ENCODE measurements around the gene PNPLA2. TPM values are rescaled to one million over a fixed set of nuclear protein-coding genes. Genes with fewer than 3 reads are reported as not detected.
A peak's percentile ranks its signal among the peaks of the same experiment; 100 is the strongest.

PNPLA2 gene
- total and polyA plus RNA-seq, 4 experiments from 2014 or later: 12.2 to 201 (median 118) TPM

DNA sequence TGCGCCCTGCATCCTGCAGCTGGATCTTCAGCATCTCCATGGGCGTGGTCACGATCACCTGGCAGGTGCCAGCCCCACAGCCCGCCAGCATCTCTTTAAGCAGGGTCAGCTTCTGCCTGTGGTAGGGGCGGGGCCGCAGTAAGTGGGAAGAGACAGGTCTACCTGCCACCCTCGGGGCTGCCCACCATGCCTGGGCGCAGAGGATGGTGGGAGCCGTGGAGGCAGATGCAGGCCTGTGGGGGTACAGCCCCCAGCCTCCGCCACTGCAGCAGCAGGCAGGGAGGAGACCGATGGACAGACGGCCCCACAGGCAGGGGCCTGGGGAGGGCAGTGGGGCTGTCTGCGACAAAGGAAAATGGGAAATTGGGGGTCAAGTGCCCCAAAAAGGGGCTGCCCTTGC is 25.8 kb upstream of the PNPLA2 start:
- H3K4me1 Mint-ChIP-seq: peaks cover 5 to 19% (median 10%) of the 10 kb centered on the region in 4 donors
- DNase-seq: no peak
- no peaks in the 10 kb centered on the region for H3K9me3 ChIP-seq (ENCODE audit: control insufficient read depth in 1 of 2, low read length in 2 of 2)
- H3K4me1 ChIP-seq (ENCODE audit: insufficient read depth, low read length): peaks cover 32% of the 10 kb centered on the region
- ChIA-PET CTCF (ENCODE audit: partially characterized antibody) (interaction anchor here (1.5 kb wide), 1 partner anchor 10 kb away, joined by 6 read pairs; no protein-coding TSS in a partner anchor), POLR2A (ENCODE audit: partially characterized antibody) (interaction anchor here (1.2 kb wide), 1 partner anchor 15 kb away, joined by 5 read pairs; no protein-coding TSS in a partner anchor)
- H3K27me3 ChIP-seq (ENCODE audit: insufficient read depth, low read length): peaks cover 4% of the 10 kb centered on the region
- no peak overlapping the region for H3K27ac ChIP-seq (ENCODE audit: low read depth, low read length)
- intact Hi-C loops (cut with micrococcal nuclease): no loop called here
- peaks cover 12% of the 10 kb centered on the region for H3K36me3 ChIP-seq (ENCODE audit: insufficient read depth, low read length)
- H3K36me3 Mint-ChIP-seq: peaks cover 0 to 13% of the 10 kb centered on the region in 2 donors
- no peak overlapping the region for H3K27ac Mint-ChIP-seq
- no peak overlapping the region for H3K4me3 Mint-ChIP-seq
- H3K4me3 ChIP-seq (ENCODE audit: low read length in 2 of 2): no peak overlapping the region
- no peaks in the 10 kb centered on the region for H3K27me3 Mint-ChIP-seq
- peaks cover 0 to 1% (median 0%) of the 10 kb centered on the region in 8 donors for H3K9me3 Mint-ChIP-seq

DNA sequence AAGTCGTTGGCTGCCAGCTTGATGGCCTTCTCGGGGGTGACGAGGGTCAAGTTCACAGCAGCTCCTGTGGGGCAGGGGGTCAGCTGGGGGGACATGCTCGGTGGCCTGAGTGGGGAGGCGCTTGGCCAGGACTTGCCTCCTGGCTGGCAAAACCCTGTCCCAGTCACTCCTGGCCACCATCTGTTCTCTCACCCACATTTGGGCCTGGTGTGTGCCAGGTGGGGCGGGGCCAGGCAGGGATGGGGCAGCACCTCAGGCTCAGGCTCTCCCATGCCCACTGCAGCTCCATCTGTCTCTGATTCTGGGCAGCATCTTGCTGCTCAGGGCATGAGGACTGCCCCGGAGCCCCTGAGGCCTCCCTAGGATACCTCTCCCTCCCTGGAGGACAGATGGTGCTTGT is 25.2 kb upstream of the PNPLA2 start:
- H3K4me1 Mint-ChIP-seq: peaks cover 5 to 19% (median 10%) of the 10 kb centered on the region in 4 donors
- no peak for DNase-seq
- Histone ChIP-seq H3K36me3 (ENCODE audit: insufficient read depth, low read length) (peaks cover 12% of the 10 kb centered on the region), H3K27me3 (ENCODE audit: insufficient read depth, low read length) (peaks cover 4% of the 10 kb centered on the region), H3K4me1 (ENCODE audit: insufficient read depth, low read length) (peaks cover 34% of the 10 kb centered on the region), H3K4me3 (ENCODE audit: low read length in 2 of 2) (no peak overlapping the region), H3K27ac (ENCODE audit: low read depth, low read length) (no peak overlapping the region), H3K9me3 (ENCODE audit: control insufficient read depth in 1 of 2, low read length in 2 of 2) (no peaks in the 10 kb centered on the region)
- no peaks in the 10 kb centered on the region for H3K27me3 Mint-ChIP-seq
- H3K4me3 Mint-ChIP-seq: peak overlapping the region in 3 of 8 donors; percentile 9 to 50 (median 24)
- H3K9me3 Mint-ChIP-seq: peaks cover 0 to 1% (median 0%) of the 10 kb centered on the region in 8 donors
- H3K36me3 Mint-ChIP-seq: peaks cover 0 to 13% of the 10 kb centered on the region in 2 donors
- CTCF ChIA-PET (ENCODE audit: partially characterized antibody): interaction anchor here (1.5 kb wide), 1 partner anchor 10 kb away, joined by 6 read pairs; no protein-coding TSS in a partner anchor
- H3K27ac Mint-ChIP-seq: no peak overlapping the region
- POLR2A ChIA-PET (ENCODE audit: partially characterized antibody): interaction anchor here (1.2 to 1.6 kb wide), 4 partner anchors 10 to 18 kb away, joined by 3 to 5 read pairs (median 4); partner anchors contain the start of gene RPLP2
- intact Hi-C loops (cut with micrococcal nuclease): no loop called here

DNA sequence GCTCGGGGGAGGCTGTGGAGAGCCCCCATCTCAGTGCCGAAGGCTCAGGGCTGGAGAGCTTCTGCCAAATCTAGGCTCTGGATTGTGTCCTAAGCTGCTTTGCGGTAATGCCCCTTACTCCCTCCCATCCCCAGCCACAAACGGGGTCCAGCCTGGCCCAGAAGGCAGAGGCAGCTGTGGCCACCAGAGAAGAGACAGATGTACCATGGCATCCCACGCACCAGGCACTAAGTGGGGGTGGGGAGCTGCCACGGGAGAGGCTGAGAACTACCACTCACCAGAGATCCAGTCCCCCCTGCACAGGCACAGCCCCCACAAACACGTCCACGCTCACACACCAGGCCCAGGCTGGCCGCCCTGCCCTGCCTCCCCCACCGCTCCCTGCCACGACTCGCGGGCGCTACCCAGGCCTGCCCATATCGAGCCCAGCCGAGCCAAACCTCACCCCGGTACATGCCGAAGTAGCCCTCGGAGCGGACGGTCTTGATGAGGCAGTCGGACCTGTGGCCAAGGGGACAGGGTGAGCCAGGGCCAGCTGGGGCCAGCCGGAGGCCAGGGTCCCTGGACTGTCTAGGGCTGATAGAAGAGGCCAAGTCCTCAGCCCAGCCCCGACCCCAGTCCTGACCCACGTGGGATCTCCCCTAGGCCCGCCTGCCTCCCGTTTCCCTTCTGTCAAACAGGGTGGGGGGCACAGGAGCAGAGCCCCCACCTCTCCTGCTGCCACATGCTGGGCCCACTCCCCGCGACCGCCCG is 24.5 kb upstream of the PNPLA2 start:
- Mint-ChIP-seq H3K27ac (no peak overlapping the region), H3K9me3 (peaks cover 0 to 1% (median 0%) of the 10 kb centered on the region in 8 donors), H3K36me3 (peaks cover 0 to 13% of the 10 kb centered on the region in 2 donors), H3K4me3 (peak overlapping the region in 4 of 8 donors; percentile 10 to 45 (median 37)), H3K4me1 (peaks cover 5 to 19% (median 10%) of the 10 kb centered on the region in 4 donors), H3K27me3 (no peaks in the 10 kb centered on the region)
- intact Hi-C loops (cut with micrococcal nuclease): no loop called here
- no peaks in the 10 kb centered on the region for H3K9me3 ChIP-seq (ENCODE audit: control insufficient read depth in 1 of 2, low read length in 2 of 2)
- POLR2A ChIA-PET (ENCODE audit: partially characterized antibody): interaction anchor here (1.2 to 1.6 kb wide), 4 partner anchors 9 to 18 kb away, joined by 3 to 5 read pairs (median 4); partner anchors contain the start of gene RPLP2
- no peak overlapping the region for H3K27ac ChIP-seq (ENCODE audit: low read depth, low read length)
- CTCF ChIA-PET (ENCODE audit: partially characterized antibody): no interaction called here
- peaks cover 36% of the 10 kb centered on the region for H3K4me1 ChIP-seq (ENCODE audit: insufficient read depth, low read length)
- DNase-seq: no peak
- H3K36me3 ChIP-seq (ENCODE audit: insufficient read depth, low read length): peaks cover 12% of the 10 kb centered on the region
- peaks cover 4% of the 10 kb centered on the region for H3K27me3 ChIP-seq (ENCODE audit: insufficient read depth, low read length)
- H3K4me3 ChIP-seq (ENCODE audit: low read length in 2 of 2): no peak overlapping the region

DNA sequence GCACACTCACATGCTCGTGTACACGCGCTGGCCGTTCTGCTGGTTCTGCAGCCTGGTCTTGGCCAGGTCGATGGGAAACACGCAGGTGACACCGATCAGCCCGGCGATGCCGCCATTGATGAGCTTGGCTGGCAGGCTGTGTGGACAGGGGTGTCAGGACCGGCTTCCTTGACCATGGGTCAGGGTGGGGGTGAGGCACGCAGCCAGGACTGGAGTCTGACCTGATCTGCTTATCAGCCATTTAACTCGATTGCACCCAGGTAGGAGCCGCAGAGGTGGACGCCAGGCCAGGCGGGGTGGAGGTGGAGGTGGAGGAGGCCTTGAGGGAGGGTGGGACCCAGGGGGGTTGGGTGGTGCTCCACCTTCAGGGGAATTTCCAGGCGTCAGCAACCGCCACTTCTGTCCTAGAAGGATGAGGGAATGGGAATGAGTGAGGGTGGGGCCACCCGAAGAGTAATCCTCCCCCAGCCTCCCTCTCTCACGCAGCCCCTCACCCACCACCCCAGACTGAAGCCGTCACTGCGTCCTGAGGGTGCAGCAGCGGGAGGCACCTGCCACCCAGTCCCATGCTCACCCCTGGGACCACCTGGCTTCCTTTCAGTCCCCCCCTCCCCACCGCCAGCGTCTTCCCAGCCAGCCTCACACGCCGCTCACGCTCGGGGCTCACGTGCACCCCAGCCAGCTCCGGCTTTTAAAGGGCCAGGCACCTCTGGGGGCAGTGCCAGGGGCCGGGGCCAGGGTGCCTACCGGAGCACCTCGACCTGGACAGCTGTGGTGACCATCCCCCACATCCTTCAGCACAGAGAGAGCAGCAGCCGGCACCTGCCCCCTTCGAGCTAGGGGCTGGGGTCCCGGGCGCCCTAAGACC is 23.7 kb upstream of the PNPLA2 start:
- intact Hi-C loops (cut with micrococcal nuclease): loop anchor here (5.0 kb wide), 3 partner anchors 33 to 238 kb away; partner anchors contain the start of gene AP2A2

GRCh38 chr11:795634-796564 is 22.8 kb upstream of the PNPLA2 start:
- intact Hi-C loops (cut with micrococcal nuclease): loop anchor here (1.0 to 5.0 kb wide), 5 partner anchors 34 to 261 kb away; partner anchors contain the start of genes AP2A2 and HRAS
- CTCF ChIA-PET (ENCODE audit: partially characterized antibody): interaction anchor here (1.1 to 2.7 kb wide), 3 partner anchors 13 to 30 kb away, joined by 3 to 9 read pairs (median 4); partner anchors contain the start of gene PNPLA2
- H3K27me3 ChIP-seq (ENCODE audit: insufficient read depth, low read length): no peaks in the 10 kb centered on the region
- peaks cover 0 to 1% (median 0%) of the 10 kb centered on the region in 8 donors for H3K9me3 Mint-ChIP-seq
- H3K27ac Mint-ChIP-seq: peak overlapping the region; percentile 93 to 96 (median 94)
- peak overlapping the region; percentile 86 for H3K27ac ChIP-seq (ENCODE audit: low read depth, low read length)
- H3K4me1 Mint-ChIP-seq: peaks cover 5 to 19% (median 10%) of the 10 kb centered on the region in 4 donors
- peaks cover 12% of the 10 kb centered on the region for H3K36me3 ChIP-seq (ENCODE audit: insufficient read depth, low read length)
- H3K36me3 Mint-ChIP-seq: peaks cover 0 to 13% of the 10 kb centered on the region in 2 donors
- POLR2A ChIA-PET (ENCODE audit: partially characterized antibody): interaction anchor here (0.6 to 5.1 kb wide), 13 partner anchors 8 to 230 kb away, joined by 3 to 30 read pairs (median 6); partner anchors contain the start of genes DEAF1, GATD1, PHRF1 and PIDD1
- no peaks in the 10 kb centered on the region for H3K27me3 Mint-ChIP-seq
- H3K9me3 ChIP-seq (ENCODE audit: control insufficient read depth in 1 of 2, low read length in 2 of 2): no peaks in the 10 kb centered on the region
- peaks cover 32% of the 10 kb centered on the region for H3K4me1 ChIP-seq (ENCODE audit: insufficient read depth, low read length)
- peak; percentile 72 to 89 (median 76) for DNase-seq
- peak overlapping the region; percentile 86 to 97 (median 91) for H3K4me3 Mint-ChIP-seq
- H3K4me3 ChIP-seq (ENCODE audit: low read length in 2 of 2): peak overlapping the region; percentile 73 to 91

More for the DNA sequence above, 23.7 kb upstream of the PNPLA2 start:
- H3K36me3 ChIP-seq (ENCODE audit: insufficient read depth, low read length): peaks cover 12% of the 10 kb centered on the region
- Mint-ChIP-seq H3K9me3 (peaks cover 0 to 1% (median 0%) of the 10 kb centered on the region in 8 donors), H3K4me3 (peak overlapping the region in 7 of 8 donors; percentile 49 to 92 (median 75)), H3K27ac (peak overlapping the region in 1 of 7 donors; percentile 48), H3K27me3 (no peaks in the 10 kb centered on the region), H3K36me3 (peaks cover 0 to 13% of the 10 kb centered on the region in 2 donors), H3K4me1 (peaks cover 5 to 19% (median 10%) of the 10 kb centered on the region in 4 donors)
- no peaks in the 10 kb centered on the region for H3K9me3 ChIP-seq (ENCODE audit: control insufficient read depth in 1 of 2, low read length in 2 of 2)
- peak overlapping the region in 1 of 2 donors; percentile 91 for H3K4me3 ChIP-seq (ENCODE audit: low read length in 2 of 2)
- H3K4me1 ChIP-seq (ENCODE audit: insufficient read depth, low read length): peaks cover 32% of the 10 kb centered on the region
- no peaks in the 10 kb centered on the region for H3K27me3 ChIP-seq (ENCODE audit: insufficient read depth, low read length)
- ChIA-PET POLR2A (ENCODE audit: partially characterized antibody) (interaction anchor here (0.8 to 5.1 kb wide), 9 partner anchors 9 to 47 kb away, joined by 3 to 30 read pairs (median 6); partner anchors contain the start of genes GATD1, PNPLA2, RPLP2 and TALDO1), CTCF (ENCODE audit: partially characterized antibody) (interaction anchor here (1.1 to 2.7 kb wide), 2 partner anchors 12 to 29 kb away, joined by 3 to 9 read pairs; no protein-coding TSS in a partner anchor)
- peak overlapping the region; percentile 86 for H3K27ac ChIP-seq (ENCODE audit: low read depth, low read length)
- DNase-seq: no peak

All from CD4-positive, alpha-beta memory T cell (primary cell).